ENCODE data around the gene PAX8. TPM values are rescaled to one million over a fixed set of nuclear protein-coding genes. Genes with fewer than 3 reads are reported as not detected.

The PAX8 gene
- total and polyA plus RNA-seq, 2 of the 13 experiments (the other 11 are each of a cell fraction or from before 2014, with no cell fraction given) = 1.5 to 8.8 TPM

DNA sequence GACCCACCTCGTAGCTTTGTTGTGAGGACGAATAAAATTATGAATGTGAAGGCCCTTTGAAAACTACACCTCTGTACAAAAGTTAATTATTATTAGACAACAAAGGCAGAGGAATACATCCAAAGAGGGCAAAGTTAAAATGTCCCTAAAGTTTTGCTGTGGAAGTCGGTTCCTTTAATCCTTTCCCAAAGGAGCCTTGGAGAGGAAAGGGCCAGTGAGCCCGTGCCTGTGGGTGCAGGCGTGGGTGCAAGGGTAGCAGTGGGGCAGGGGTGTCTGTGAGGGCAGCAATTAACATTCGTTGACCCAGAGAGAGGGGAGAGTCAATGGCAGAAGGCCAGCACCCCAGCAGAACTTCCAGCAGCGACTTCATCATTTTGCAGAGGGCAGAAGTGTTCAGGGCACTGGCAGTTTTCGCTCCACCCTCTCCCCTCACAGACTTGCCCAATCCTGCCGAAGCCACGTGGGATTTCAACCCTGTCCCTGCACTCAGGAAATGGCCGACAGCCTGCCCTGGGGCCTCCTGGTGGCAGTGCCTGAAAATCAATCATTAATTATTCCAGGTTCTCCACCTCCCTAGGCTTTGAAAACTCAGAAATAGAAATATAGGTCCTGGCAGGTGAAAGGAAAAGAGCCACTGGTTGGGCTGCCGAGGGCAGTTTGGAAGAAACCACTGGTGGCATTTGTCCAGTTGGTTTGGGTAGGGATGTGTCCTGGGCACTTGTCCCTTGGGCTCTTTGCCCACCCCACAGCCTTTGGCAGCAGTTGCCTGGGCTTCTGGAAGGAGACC, 4.2 kb upstream of the PAX8 start (continued):
- TF ChIP-seq ELF4 (CRISPR knock-in tag; IDR thresholded peaks at IDR 0.05; ENCODE audit: borderline replicate concordance) (peak; percentile 9; the same call in 1 of the 2 replicates), JUNB (CRISPR knock-in tag; IDR thresholded peaks at IDR 0.05; ENCODE audit: borderline replicate concordance) (no peak), ZBTB7B (CRISPR knock-in tag; IDR thresholded peaks at IDR 0.05) (no peak; the same call in 1 of the 2 replicates), ZNF629 (CRISPR knock-in tag; conservative IDR thresholded peaks at IDR 0.05) (peak; percentile 9; the same call in 1 of the 2 replicates), MZF1 (CRISPR knock-in tag; IDR thresholded peaks at IDR 0.05; ENCODE audit: borderline replicate concordance) (0 out of 2 replicates have a peak, but pooled peaks have one; percentile 7), SYNCRIP (IDR thresholded peaks at IDR 0.05; ENCODE audit: insufficient read depth, low read depth, low read length) (no peak), RFXAP (CRISPR knock-in tag; IDR thresholded peaks at IDR 0.05; ENCODE audit: borderline replicate concordance) (no peak; the same call in 1 of the 2 replicates), ZMYM4 (CRISPR knock-in tag; IDR thresholded peaks at IDR 0.05) (peak; percentile 80), ZNF331 (CRISPR knock-in tag; IDR thresholded peaks at IDR 0.05) (peak; percentile 84), ZNF7 (CRISPR knock-in tag; IDR thresholded peaks at IDR 0.05) (no peak), ZNF891 (CRISPR knock-in tag; IDR thresholded peaks at IDR 0.05) (peak; percentile 86), NFRKB (IDR thresholded peaks at IDR 0.05) (no peak), NKX3-1 (CRISPR knock-in tag; IDR thresholded peaks at IDR 0.05) (0 out of 2 replicates have a peak, but pooled peaks have one; percentile 46), NCOA1 (CRISPR knock-in tag; IDR thresholded peaks at IDR 0.05) (no peak), RBM22 (optimal IDR thresholded peaks at IDR 0.05; ENCODE audit: low read length) (no peak)
- TF ChIP-seq, protein P1, sequence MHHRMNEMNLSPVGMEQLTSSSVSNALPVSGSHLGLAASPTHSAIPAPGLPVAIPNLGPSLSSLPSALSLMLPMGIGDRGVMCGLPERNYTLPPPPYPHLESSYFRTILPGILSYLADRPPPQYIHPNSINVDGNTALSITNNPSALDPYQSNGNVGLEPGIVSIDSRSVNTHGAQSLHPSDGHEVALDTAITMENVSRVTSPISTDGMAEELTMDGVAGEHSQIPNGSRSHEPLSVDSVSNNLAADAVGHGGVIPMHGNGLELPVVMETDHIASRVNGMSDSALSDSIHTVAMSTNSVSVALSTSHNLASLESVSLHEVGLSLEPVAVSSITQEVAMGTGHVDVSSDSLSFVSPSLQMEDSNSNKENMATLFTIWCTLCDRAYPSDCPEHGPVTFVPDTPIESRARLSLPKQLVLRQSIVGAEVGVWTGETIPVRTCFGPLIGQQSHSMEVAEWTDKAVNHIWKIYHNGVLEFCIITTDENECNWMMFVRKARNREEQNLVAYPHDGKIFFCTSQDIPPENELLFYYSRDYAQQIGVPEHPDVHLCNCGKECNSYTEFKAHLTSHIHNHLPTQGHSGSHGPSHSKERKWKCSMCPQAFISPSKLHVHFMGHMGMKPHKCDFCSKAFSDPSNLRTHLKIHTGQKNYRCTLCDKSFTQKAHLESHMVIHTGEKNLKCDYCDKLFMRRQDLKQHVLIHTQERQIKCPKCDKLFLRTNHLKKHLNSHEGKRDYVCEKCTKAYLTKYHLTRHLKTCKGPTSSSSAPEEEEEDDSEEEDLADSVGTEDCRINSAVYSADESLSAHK (CRISPR knock-in tag; IDR thresholded peaks at IDR 0.05; ENCODE audit: borderline replicate concordance) = no peak
- TF ChIP-seq, protein P2, sequence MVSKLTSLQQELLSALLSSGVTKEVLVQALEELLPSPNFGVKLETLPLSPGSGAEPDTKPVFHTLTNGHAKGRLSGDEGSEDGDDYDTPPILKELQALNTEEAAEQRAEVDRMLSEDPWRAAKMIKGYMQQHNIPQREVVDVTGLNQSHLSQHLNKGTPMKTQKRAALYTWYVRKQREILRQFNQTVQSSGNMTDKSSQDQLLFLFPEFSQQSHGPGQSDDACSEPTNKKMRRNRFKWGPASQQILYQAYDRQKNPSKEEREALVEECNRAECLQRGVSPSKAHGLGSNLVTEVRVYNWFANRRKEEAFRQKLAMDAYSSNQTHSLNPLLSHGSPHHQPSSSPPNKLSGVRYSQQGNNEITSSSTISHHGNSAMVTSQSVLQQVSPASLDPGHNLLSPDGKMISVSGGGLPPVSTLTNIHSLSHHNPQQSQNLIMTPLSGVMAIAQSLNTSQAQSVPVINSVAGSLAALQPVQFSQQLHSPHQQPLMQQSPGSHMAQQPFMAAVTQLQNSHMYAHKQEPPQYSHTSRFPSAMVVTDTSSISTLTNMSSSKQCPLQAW (CRISPR knock-in tag; IDR thresholded peaks at IDR 0.05) = peak; percentile 46
- TF ChIP-seq, protein P3, sequence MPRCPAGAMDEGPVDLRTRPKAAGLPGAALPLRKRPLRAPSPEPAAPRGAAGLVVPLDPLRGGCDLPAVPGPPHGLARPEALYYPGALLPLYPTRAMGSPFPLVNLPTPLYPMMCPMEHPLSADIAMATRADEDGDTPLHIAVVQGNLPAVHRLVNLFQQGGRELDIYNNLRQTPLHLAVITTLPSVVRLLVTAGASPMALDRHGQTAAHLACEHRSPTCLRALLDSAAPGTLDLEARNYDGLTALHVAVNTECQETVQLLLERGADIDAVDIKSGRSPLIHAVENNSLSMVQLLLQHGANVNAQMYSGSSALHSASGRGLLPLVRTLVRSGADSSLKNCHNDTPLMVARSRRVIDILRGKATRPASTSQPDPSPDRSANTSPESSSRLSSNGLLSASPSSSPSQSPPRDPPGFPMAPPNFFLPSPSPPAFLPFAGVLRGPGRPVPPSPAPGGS (CRISPR knock-in tag; IDR thresholded peaks at IDR 0.05) = no peak
- TF ChIP-seq, protein P4, sequence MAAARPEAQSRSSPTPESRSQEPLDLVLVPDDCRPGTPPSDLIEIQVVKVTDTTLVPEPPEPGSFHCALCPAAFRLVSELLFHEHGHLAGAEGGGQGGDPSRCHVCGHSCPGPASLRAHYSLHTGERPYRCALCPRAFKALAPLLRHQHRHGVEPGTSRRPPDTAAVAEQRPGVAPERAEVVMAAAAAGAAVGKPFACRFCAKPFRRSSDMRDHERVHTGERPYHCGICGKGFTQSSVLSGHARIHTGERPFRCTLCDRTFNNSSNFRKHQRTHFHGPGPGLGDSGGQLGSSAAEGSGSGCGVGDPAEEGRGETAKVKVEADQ (CRISPR knock-in tag; IDR thresholded peaks at IDR 0.05; ENCODE audit: borderline replicate concordance) = no peak
